GM12865 (cell line): ENCODE results near the gene ARAP1.

ENCODE experiments used
- DNase-seq: peaks from one replicate; pipeline ENCODE4 v3.0.0; 2010; ENCODE audit warnings: low read depth
- H3K4me3 ChIP-seq: 2 replicates; pipeline ENCODE4 v1.5.1; 2011; ENCODE audit warnings: mild to moderate bottlenecking, low read depth, low read length, control low read depth
- CTCF ChIP-seq: IDR thresholded peaks from 2 replicates; pipeline ENCODE4 v1.5.1; 2011; ENCODE audit warnings: low read length, control low read depth, low read depth, inconsistent platforms; ENCODE audit not compliant: insufficient read depth; ENCODE audit errors: missing control alignments

The ARAP1 gene

DNA sequence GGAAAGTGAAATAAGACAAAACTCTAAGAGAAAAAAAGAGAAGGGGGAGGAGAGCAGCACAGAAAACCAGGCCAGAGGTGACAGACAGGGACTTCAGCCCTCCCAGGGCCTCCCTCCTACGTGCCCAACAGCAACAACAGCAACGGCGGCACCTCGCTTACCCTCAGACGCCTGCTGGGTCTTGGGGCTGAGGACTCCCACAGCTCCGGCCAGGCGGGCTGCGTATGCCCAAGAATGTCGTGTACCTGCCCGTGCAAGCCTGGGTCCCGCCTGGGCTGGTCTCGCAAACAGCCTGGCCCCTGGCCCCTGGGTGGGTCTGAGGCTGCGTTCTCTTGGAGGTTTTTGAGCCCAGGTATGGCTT lies 30.5 kb downstream of the ARAP1 start:
- H3K4me3 ChIP-seq: peak overlapping the region; percentile 89
- peak; percentile 42 for DNase-seq
- TF ChIP-seq CTCF: no peak

GRCh38 chr11:72721276-72721675 lies 30.9 kb downstream of the ARAP1 start:
- TF ChIP-seq CTCF: no peak
- H3K4me3 ChIP-seq: peak overlapping the region; percentile 89

GRCh38 chr11:72720784-72721183 lies 31.4 kb downstream of the ARAP1 start:
- peak overlapping the region; percentile 89 for H3K4me3 ChIP-seq
- no peak for DNase-seq
- no peak for TF ChIP-seq CTCF

More at GRCh38 chr11:72721276-72721675, 30.9 kb downstream of the ARAP1 start:
- no peak for DNase-seq

GRCh38 chr11:72720047-72720446 lies 32.2 kb downstream of the ARAP1 start:
- no peak for TF ChIP-seq CTCF
- DNase-seq: no peak

DNA sequence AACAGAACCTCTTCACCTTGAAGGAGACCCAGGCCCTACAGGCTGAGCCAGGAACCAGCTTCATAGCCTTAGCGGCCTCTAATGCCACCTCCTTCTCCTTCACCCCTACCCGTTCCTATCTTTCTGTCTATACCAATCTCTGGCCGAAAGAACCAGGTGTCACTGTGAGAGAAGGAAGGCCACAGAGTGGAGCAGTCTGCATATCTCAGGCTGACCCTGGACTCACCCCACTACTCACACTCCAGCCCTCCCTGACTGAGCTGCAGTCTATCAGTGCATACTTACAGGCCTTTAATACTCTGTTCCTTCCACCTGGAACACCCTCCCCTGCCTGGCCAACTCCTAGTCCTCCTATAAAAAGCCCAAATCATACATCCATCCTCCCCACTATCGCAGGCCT lies 32.7 kb downstream of the ARAP1 start:
- TF ChIP-seq CTCF: no peak
- DNase-seq: peak; percentile 30
- H3K4me3 ChIP-seq: peak overlapping the region; percentile 89

More at GRCh38 chr11:72720047-72720446, 32.2 kb downstream of the ARAP1 start:
- H3K4me3 ChIP-seq: peak overlapping the region; percentile 89

- DNase-seq: peak; percentile 59
- no peak for TF ChIP-seq CTCF
- no peak overlapping the region for H3K4me3 ChIP-seq
These were observed 33.1 kb downstream of the ARAP1 start for GRCh38 chr11:72719144-72719543.

DNA sequence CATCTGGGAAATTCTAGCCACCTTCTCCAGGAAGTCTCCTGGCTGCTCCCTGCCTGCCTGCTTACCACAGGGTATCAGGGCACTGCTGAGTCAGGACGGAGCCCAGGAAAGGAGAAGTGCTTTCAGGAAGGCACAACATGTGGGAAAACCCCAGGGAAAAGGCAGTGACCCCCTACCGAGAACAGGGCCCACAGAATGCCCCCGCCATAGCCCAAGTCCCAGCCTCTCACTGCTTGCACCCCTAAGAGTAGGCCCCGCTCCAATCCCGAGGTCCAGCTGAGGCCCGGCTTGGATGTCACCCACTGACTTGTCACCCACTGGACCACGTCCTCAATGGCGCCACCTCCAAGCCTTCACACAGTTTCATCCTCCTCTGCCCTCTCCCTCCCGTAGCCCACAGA lies 34.1 kb downstream of the ARAP1 start:
- no peak overlapping the region for H3K4me3 ChIP-seq
- no peak for DNase-seq
- no peak for TF ChIP-seq CTCF
